Mammary epithelial cell (primary cell): ENCODE measurements around the gene MAL.

ENCODE experiments used
- EZH2 ChIP-seq: IDR thresholded peaks from 2 replicates; pipeline ENCODE4 v1.6.1; 2012; ENCODE audit warnings: low read length, inconsistent platforms, borderline replicate concordance
- TF ChIP-seq, protein P1 (sequence below), 2 donors: IDR thresholded peaks in 1 of 2; conservative IDR thresholded peaks in 1 of 2; 2 replicates each; pipeline ENCODE4 v1.5.1; 2011 to 2012; ENCODE audit warnings: inconsistent platforms in 2 of 2, low read length in 2 of 2, mild to moderate bottlenecking in 2 of 2, control low read depth in 1 of 2, low read depth in 1 of 2; ENCODE audit not compliant: insufficient read depth in 1 of 2; ENCODE audit errors: extremely low read depth in 1 of 2

DNA sequence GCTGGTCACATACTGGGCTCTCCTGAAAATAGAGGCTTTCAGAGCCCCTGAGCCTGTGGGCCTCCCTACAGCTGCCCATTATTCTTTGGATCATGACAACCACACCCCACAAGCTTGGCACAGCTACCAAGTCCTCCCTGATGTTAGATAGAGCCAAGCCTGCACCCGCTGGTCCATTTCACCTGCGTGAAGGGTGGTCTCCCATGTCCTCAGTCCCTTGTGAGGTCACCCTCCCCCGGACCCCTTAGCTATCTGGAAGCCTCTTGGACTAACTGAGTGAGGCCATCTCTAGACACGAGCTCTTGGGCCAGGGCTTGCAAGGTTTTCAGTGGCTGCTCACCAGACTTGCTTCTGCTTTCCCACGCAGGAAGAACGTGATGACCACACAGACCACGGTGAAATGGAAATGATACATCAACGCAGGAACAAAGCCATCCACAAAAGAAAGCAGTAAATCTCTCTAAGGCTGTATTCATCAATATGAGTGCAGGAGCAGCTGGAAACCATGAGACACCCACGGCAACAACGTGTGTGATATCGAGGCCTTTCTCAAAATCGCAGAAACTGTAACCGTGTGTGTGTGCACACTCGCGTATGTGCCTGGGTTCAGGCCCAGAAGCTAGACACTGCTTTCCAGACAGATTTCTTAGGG lies 10.1 kb upstream of the MAL start:
- TF ChIP-seq, protein P1, sequence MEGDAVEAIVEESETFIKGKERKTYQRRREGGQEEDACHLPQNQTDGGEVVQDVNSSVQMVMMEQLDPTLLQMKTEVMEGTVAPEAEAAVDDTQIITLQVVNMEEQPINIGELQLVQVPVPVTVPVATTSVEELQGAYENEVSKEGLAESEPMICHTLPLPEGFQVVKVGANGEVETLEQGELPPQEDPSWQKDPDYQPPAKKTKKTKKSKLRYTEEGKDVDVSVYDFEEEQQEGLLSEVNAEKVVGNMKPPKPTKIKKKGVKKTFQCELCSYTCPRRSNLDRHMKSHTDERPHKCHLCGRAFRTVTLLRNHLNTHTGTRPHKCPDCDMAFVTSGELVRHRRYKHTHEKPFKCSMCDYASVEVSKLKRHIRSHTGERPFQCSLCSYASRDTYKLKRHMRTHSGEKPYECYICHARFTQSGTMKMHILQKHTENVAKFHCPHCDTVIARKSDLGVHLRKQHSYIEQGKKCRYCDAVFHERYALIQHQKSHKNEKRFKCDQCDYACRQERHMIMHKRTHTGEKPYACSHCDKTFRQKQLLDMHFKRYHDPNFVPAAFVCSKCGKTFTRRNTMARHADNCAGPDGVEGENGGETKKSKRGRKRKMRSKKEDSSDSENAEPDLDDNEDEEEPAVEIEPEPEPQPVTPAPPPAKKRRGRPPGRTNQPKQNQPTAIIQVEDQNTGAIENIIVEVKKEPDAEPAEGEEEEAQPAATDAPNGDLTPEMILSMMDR (conservative IDR thresholded peaks at IDR 0.05 in 1 of 2, IDR thresholded peaks at IDR 0.05 in 1 of 2; ENCODE audit: extremely low read depth in 1 of 2, insufficient read depth in 1 of 2, low read depth in 1 of 2, low read length in 2 of 2), result no peak
- no peak for TF ChIP-seq EZH2
